GM18511 (cell line): Measurements from ENCODE around the gene SNRNP48.

ENCODE experiments used
- ATAC-seq: cut with Tn5 transposase; IDR thresholded peaks from one replicate; pipeline ENCODE4 v1.9.1; 2021; ENCODE audit warnings: mild to moderate bottlenecking, moderate library complexity; ENCODE audit not compliant: unreplicated experiment

SNRNP48 gene

GRCh38 chr6:7590918-7591302, 912 bp downstream of the SNRNP48 start:
- ATAC-seq: no peak

GRCh38 chr6:7591770-7592169, 1.8 kb downstream of the SNRNP48 start:
- ATAC-seq: no peak

GRCh38 chr6:7593229-7593628, 3.2 kb downstream of the SNRNP48 start:
- no peak for ATAC-seq

- no peak for ATAC-seq
Measured at GRCh38 chr6:7594579-7595125, 4.7 kb downstream of the SNRNP48 start.

- no peak for ATAC-seq
Measured at GRCh38 chr6:7604003-7604402, 14.0 kb downstream of the SNRNP48 start.

- no peak for ATAC-seq
Measured at GRCh38 chr6:7604506-7604905, 14.5 kb downstream of the SNRNP48 start.

- peak; percentile 49 for ATAC-seq
Measured at GRCh38 chr6:7615611-7616383, 25.8 kb downstream of the SNRNP48 start.

GRCh38 chr6:7617801-7618764, 28.1 kb downstream of the SNRNP48 start:
- ATAC-seq: peak; percentile 80

GRCh38 chr6:7621761-7622160, 31.8 kb downstream of the SNRNP48 start:
- no peak for ATAC-seq

GRCh38 chr6:7624796-7625710, 35.1 kb downstream of the SNRNP48 start:
- no peak for ATAC-seq

- ATAC-seq: no peak
Measured at GRCh38 chr6:7628479-7628878, 38.5 kb downstream of the SNRNP48 start.

GRCh38 chr6:7628909-7629308, 38.9 kb downstream of the SNRNP48 start:
- ATAC-seq: no peak

- no peak for ATAC-seq
Measured at GRCh38 chr6:7629321-7629720, 39.3 kb downstream of the SNRNP48 start.

- ATAC-seq: no peak
Measured at GRCh38 chr6:7630792-7631191, 40.8 kb downstream of the SNRNP48 start.

- no peak for ATAC-seq
Measured at GRCh38 chr6:7631466-7631865, 41.5 kb downstream of the SNRNP48 start.

GRCh38 chr6:7632501-7633290, 42.7 kb downstream of the SNRNP48 start:
- ATAC-seq: no peak

- no peak for ATAC-seq
Measured at GRCh38 chr6:7633361-7633760, 43.4 kb downstream of the SNRNP48 start.

GRCh38 chr6:7636151-7636550, 46.2 kb downstream of the SNRNP48 start:
- ATAC-seq: no peak

GRCh38 chr6:7637533-7637932, 47.5 kb downstream of the SNRNP48 start:
- ATAC-seq: no peak

GRCh38 chr6:7639427-7639826, 49.4 kb downstream of the SNRNP48 start:
- no peak for ATAC-seq
